ENCODE data around the gene COIL. TPM values are rescaled to one million over a fixed set of nuclear protein-coding genes. Genes with fewer than 3 reads are reported as not detected.

Gene COIL
- total RNA-seq, 4 donors from 2014 or later: 10.8 to 13.2 (median 11.4) TPM

DNA sequence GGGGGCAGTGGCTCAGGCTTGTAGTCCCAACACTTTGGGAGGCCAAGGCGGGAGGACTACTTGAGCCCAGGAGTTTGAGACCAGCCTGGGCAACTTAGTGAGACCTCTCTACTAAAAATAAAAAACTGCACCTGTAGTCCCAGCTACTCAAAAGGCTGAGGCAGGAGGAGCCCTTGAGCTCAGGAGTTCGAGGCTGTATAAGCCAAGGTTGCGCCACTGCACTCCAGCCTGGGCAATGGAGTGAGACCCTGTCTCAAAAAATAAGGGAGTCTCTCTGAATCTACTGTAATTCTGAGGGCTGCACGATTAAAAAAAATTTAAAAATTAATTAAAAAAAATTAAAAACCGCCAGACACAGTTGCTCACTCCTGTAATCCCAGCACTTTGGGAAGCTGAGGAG, 3.9 kb downstream of the COIL start:
- H3K9me3 ChIP-seq: no peaks in the 10 kb centered on the region
- no peak for DNase-seq
- no peak overlapping the region for H3K4me3 ChIP-seq
- TF ChIP-seq, protein P1, sequence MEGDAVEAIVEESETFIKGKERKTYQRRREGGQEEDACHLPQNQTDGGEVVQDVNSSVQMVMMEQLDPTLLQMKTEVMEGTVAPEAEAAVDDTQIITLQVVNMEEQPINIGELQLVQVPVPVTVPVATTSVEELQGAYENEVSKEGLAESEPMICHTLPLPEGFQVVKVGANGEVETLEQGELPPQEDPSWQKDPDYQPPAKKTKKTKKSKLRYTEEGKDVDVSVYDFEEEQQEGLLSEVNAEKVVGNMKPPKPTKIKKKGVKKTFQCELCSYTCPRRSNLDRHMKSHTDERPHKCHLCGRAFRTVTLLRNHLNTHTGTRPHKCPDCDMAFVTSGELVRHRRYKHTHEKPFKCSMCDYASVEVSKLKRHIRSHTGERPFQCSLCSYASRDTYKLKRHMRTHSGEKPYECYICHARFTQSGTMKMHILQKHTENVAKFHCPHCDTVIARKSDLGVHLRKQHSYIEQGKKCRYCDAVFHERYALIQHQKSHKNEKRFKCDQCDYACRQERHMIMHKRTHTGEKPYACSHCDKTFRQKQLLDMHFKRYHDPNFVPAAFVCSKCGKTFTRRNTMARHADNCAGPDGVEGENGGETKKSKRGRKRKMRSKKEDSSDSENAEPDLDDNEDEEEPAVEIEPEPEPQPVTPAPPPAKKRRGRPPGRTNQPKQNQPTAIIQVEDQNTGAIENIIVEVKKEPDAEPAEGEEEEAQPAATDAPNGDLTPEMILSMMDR (IDR thresholded peaks at IDR 0.05): no peak
- TF ChIP-seq POLR2A (IDR thresholded peaks at IDR 0.05): no peak
- 86 to 93% methylated on average over 4 to 5 of the region's 5 CpGs for WGBS, 2 donors
- intact Hi-C loops (cut with DNase I): no loop called here
- peaks cover 9 to 19% (median 11%) of the 10 kb centered on the region in 3 donors for H3K4me1 ChIP-seq
- H3K36me3 ChIP-seq: peaks cover 0 to 28% (median 0%) of the 10 kb centered on the region in 3 donors
- no peak overlapping the region for H3K27ac ChIP-seq
- H3K27me3 ChIP-seq: no peaks in the 10 kb centered on the region

DNA sequence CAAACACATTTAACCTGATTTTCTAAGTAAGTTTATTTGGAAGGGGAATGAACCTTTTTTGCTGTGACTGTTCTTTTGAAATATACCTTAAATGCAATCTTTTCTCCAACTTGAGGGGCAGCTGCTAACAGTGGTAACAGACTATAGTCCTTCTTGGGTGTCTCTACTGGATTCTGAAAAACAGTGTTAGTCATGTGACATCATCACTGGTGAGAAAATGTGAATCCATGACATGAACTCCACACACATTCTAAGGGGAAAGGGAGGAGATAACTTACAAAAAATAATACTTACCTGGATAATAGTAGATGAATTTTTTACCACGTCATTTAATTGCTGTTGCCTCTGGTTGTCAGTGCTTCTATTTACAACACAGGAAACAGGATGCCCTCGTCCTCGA, 11.3 kb downstream of the COIL start:
- intact Hi-C loops (cut with DNase I): loop anchor here (10.0 kb wide), 1 partner anchor 55 kb away; no protein-coding TSS in a partner anchor
- H3K27ac ChIP-seq: no peak overlapping the region
- DNase-seq: no peak
- H3K4me3 ChIP-seq: no peak overlapping the region
- H3K36me3 ChIP-seq: peaks cover 0 to 80% (median 23%) of the 10 kb centered on the region in 3 donors
- H3K4me1 ChIP-seq: no peaks in the 10 kb centered on the region
- WGBS, 2 donors: 48 to 67% methylated on average over 3 of the region's 3 CpGs
- TF ChIP-seq POLR2A (IDR thresholded peaks at IDR 0.05): no peak
- TF ChIP-seq, protein P1 (IDR thresholded peaks at IDR 0.05): no peak
- H3K9me3 ChIP-seq: no peaks in the 10 kb centered on the region
- H3K27me3 ChIP-seq: no peaks in the 10 kb centered on the region

DNA sequence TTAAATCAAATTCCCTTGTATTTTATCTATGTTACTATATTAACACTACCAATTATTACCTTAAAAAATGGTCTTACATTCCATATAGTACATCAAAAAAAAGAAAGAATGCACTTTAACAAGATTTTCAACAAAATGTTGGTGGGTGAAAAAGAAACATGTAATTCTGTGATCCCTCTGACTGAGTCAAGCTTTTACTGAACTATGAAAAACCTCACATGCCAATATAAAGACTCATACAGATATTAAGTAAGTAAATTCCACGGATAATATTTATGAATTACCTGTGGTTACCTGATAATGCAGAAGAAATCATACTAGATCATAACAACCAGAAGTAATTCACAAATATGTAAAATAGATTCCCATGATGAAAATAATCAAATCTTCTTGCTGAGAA, 12.4 kb downstream of the COIL start:
- intact Hi-C loops (cut with DNase I): loop anchor here (10.0 kb wide), 1 partner anchor 54 kb away; no protein-coding TSS in a partner anchor
- TF ChIP-seq, protein P1 (IDR thresholded peaks at IDR 0.05): no peak
- H3K27me3 ChIP-seq: no peaks in the 10 kb centered on the region
- H3K9me3 ChIP-seq: no peaks in the 10 kb centered on the region
- H3K36me3 ChIP-seq: peaks cover 0 to 83% (median 23%) of the 10 kb centered on the region in 3 donors
- no peak overlapping the region for H3K4me3 ChIP-seq
- H3K27ac ChIP-seq: no peak overlapping the region
- WGBS, 2 donors: 88 to 96% methylated on average over 1 of the region's 1 CpG
- H3K4me1 ChIP-seq: no peaks in the 10 kb centered on the region
- no peak for DNase-seq

DNA sequence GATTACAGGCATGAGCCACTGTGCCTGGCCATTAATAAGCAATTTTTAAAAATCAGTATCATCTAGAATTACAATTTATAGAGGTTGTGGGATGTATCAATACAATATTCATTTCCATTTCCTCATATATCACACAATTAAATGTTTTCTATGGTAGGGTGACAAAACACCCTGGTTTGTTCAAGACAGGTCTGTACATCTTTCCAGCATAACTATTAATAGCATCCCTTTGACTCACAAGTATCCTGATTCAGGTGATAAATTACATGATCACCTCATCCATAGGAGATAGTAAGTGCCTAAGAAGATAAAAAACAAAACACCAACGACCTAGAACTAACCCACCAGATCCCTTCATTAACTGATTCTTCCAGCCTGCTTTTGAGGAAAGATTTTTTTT, 13.1 kb downstream of the COIL start:
- DNase-seq: no peak
- peaks cover 0 to 90% (median 23%) of the 10 kb centered on the region in 3 donors for H3K36me3 ChIP-seq
- H3K9me3 ChIP-seq: no peaks in the 10 kb centered on the region
- TF ChIP-seq, protein P1 (IDR thresholded peaks at IDR 0.05): no peak
- TF ChIP-seq POLR2A (IDR thresholded peaks at IDR 0.05): no peak
- H3K27ac ChIP-seq: no peak overlapping the region
- H3K4me3 ChIP-seq: no peak overlapping the region
- intact Hi-C loops (cut with DNase I): loop anchor here (10.0 kb wide), 1 partner anchor 53 kb away; no protein-coding TSS in a partner anchor
- WGBS, 2 donors: 46 to 57% methylated on average over 1 of the region's 1 CpG
- no peaks in the 10 kb centered on the region for H3K27me3 ChIP-seq
- no peaks in the 10 kb centered on the region for H3K4me1 ChIP-seq

DNA sequence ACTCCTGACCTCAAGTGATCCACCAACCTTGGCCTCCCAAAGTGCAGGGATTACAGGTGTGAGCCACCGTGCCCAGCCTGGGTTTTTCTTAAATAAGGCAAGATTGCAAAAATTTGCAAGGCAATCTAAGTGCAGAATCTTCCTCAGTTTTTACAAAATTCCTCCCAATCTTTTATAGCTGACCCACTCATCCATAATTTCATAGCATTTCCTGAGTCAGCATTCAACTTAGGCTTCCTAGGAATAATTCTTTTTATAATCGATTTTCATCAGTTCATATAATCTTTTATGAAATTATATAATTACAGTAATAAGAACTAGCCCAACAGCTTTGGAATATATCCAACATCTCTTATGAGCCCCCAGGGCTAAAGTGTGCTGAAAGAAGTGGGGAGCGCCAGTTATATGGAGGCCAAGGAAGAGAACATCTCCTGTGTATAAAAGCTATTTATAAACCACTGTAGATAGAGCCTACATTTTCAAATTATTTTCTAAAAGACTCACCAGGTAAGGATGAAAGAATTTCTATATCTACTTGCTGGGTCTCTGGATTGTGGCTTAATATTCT, 14.8 kb downstream of the COIL start:
- H3K4me3 ChIP-seq: no peak overlapping the region
- no peaks in the 10 kb centered on the region for H3K9me3 ChIP-seq
- TF ChIP-seq, protein P1 (IDR thresholded peaks at IDR 0.05): no peak
- TF ChIP-seq POLR2A (IDR thresholded peaks at IDR 0.05): no peak
- no peaks in the 10 kb centered on the region for H3K4me1 ChIP-seq
- no peaks in the 10 kb centered on the region for H3K27me3 ChIP-seq
- DNase-seq: no peak
- H3K36me3 ChIP-seq: peaks cover 6 to 98% (median 23%) of the 10 kb centered on the region in 3 donors
- WGBS, 2 donors: 87 to 88% methylated on average over 3 of the region's 3 CpGs
- intact Hi-C loops (cut with DNase I): loop anchor here (10.0 kb wide), 1 partner anchor 51 kb away; no protein-coding TSS in a partner anchor
- H3K27ac ChIP-seq: no peak overlapping the region

Measured in esophagus squamous epithelium (tissue), 5 donors.